ENCODE data around the gene PPP6R2.
A peak's percentile ranks its signal among the peaks of the same experiment; 100 is the strongest.

PPP6R2 gene, protein sequence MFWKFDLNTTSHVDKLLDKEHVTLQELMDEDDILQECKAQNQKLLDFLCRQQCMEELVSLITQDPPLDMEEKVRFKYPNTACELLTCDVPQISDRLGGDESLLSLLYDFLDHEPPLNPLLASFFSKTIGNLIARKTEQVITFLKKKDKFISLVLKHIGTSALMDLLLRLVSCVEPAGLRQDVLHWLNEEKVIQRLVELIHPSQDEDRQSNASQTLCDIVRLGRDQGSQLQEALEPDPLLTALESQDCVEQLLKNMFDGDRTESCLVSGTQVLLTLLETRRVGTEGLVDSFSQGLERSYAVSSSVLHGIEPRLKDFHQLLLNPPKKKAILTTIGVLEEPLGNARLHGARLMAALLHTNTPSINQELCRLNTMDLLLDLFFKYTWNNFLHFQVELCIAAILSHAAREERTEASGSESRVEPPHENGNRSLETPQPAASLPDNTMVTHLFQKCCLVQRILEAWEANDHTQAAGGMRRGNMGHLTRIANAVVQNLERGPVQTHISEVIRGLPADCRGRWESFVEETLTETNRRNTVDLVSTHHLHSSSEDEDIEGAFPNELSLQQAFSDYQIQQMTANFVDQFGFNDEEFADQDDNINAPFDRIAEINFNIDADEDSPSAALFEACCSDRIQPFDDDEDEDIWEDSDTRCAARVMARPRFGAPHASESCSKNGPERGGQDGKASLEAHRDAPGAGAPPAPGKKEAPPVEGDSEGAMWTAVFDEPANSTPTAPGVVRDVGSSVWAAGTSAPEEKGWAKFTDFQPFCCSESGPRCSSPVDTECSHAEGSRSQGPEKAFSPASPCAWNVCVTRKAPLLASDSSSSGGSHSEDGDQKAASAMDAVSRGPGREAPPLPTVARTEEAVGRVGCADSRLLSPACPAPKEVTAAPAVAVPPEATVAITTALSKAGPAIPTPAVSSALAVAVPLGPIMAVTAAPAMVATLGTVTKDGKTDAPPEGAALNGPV

DNA sequence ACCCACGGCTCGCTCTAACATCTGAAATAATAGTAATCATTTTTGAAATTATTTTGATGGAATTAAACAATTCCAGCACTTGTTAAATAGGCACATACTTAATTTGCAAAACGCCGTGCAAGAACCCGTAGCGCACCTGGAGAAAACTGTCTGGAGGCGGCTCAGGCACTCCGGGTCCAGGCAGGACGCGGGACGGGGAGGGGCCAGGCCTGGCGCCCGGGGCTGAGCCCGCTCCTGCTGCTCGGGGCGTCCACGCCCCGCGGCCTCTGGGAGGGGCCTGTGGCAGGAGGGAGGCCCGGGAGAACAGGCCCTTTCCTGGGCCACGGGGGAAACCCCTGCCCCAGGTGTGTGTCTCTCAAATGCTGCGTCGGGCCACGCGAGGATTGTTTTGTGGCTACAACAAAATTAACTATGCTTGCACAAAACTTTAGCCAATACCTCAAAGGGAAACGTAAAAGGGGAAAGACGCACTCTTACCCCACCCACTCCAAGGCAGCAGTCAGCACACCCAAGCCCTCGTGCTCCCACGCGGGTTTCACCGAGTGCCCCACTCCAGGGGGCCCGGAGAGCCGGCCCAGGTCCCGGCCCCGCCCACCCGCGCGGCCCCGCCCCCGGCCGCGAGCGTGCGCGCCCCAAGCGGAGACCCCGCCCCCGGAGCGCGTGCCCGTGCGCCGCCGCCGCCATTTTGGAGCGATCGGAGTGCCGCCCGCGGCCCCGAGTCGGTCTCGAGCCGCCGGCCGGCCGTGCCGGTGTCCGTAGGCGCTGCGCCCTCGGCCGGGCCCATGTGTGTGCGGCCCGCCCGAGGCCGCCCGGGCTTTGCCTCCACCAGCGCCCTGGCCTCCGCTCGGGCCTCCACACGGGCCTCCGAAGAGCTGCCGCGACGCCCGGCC, at the start of gene PPP6R2:
Gene PPP6R2 (plus strand): TSS at position 677 of the 890 bp plus-strand sequence. CDS start 50,582 bp downstream, outside the sequence.
- DNase-seq, result peak; percentile 45 to 72

DNA sequence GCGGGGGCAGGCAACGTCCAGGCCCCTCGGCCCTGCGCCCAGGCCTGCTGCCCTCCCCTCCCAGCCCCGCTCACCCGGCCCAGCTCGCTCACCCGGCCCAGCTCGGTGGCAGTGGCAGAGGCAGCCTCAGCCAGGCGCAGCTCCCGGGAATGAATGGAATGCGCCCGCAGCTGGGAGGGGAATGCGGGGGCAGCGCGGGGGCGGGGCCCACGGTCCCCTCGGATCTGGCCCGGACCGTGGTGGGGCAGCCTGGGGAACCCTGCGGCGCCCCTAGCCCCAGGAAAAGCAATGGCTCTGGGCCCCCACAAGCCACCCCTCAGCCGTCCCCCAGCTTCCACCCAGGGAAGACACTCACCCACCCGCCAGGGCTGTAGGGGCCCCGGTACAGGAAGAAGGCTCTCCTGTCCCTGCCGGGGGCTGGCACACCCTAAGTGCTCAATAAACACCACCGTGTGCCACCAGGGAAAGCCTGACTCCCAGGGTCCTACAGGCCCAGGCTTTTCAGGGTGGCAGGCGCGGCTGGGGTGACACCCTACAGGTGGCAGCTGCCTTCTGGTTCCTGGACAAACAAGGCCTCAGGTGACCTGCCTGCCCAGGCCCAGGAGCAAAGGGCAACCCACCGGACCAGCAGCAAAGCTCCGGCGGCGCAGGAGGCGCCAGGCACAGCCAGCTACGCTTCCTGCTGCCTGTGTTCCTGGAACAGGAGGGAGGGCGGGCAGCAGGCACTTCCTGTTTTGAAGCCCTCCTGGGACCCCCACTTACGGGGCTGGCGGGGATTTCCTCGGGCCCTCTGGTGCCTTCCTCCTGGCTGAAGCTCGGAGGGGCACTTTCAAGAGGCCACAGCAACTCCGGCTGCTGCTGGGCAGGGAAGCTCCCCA, 49.4 kb upstream of the PPP6R2 start:
- no peak for DNase-seq

DNA sequence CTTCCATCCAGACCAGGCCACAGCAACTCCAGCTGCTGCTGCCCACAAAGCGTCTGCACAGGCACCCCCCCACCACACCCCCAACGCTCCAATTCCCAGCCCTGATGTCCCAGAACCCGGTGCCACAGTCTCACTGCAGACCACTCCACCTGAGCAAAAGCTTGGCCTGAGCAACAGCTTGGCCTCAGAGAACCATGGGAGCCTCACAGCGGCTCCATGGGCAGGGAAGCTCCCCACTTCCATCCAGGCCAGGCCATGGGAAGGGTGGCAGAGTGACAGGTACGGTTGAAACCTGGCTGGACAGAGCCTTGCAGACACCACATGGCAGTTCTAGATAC, 48.8 kb upstream of the PPP6R2 start:
- no peak for DNase-seq

DNA sequence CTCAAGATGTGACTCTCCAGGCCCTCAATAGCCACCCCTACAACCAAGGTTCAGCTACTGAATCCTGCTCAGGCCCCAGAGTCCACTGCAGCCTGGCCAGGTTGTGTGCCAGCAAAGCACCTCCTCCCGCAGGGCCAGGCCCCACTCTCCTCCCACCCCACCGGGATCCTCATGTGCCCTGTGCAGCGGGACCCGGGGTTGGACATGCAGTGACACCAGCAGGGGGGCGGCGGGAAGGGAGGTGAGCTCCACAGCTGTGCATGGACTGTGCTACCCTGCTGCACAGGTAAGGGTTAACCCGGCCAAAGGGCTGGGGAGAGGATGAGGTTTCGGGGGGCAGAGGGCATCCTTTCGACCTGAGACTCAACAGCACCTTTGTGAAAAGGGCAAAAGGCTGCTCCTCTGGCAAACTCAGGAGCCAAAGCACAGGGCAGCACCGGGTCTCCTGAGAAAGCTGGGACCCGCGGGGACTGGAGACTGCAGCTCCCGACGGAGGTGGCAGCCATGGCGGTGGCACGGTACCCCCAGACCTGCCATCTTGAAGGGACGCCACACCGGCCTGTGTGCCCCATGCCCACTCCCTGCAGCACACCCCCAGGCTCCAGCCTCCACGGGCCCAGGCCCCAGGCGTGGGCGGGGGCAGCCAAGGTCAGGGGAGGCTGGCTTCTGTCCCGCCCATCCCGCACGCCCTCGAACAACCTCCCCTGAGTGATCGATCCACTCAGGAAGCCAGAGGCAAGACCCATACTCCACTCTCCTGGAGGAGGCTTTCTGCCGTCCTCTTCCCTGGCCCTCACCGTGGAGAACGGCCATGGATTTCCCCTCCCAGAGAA, 46.3 kb upstream of the PPP6R2 start:
- no peak for DNase-seq

DNA sequence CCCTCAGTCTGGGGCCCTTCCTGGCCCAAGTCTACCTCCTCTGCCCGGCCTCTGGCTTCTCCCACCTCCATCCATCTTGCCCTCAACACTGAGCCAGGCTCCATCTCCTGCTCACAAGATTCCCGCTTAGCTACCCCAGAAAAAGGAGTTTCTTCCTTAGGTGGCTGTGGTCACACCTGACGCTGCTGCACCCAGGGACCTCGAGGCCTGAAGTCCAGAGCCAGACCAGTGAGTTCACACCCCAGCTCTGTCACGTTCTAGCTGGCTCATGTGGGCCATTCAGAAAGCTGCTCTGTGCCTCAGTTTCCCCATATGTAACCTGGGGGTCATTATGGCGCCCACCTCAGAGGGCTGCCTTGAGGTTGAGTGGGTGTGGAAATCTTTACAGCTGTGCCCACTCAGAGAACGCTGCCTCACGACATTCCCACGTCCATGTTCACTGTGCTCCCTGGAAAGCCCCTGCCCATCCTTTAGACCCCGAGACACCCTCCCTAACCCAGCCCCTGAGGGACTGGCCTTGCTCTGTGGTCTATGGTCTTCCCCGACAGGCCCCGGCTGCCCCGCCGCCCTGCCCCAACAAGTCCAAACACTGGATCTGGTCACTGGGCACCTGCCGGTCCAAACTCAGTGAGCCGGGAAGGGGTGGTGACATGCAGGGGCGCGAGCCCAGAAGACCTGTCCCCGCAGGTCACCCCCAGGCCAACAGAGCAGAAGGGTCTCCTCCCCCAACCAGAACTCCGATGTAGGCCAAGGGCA, 45.4 kb upstream of the PPP6R2 start:
- DNase-seq, result no peak

DNA sequence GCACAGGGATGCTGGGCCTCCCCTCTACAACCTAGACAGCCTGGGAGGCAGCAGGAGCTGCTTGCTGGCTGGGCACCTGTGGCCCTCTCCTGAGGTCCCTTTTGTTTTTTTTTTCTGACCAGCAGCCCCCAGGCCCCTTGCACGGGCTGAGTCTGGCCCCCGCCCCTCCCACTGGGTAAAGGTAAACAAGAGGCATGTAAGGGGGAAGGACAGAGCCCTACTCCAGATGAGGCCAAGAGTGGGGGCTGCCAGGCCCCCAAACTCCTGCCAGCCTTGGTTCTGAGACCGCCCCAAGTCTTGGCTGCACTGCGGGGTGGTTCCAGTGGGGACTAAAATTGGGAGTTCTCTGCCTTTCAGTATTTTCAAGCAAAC, 44.9 kb upstream of the PPP6R2 start:
- no peak for DNase-seq

DNA sequence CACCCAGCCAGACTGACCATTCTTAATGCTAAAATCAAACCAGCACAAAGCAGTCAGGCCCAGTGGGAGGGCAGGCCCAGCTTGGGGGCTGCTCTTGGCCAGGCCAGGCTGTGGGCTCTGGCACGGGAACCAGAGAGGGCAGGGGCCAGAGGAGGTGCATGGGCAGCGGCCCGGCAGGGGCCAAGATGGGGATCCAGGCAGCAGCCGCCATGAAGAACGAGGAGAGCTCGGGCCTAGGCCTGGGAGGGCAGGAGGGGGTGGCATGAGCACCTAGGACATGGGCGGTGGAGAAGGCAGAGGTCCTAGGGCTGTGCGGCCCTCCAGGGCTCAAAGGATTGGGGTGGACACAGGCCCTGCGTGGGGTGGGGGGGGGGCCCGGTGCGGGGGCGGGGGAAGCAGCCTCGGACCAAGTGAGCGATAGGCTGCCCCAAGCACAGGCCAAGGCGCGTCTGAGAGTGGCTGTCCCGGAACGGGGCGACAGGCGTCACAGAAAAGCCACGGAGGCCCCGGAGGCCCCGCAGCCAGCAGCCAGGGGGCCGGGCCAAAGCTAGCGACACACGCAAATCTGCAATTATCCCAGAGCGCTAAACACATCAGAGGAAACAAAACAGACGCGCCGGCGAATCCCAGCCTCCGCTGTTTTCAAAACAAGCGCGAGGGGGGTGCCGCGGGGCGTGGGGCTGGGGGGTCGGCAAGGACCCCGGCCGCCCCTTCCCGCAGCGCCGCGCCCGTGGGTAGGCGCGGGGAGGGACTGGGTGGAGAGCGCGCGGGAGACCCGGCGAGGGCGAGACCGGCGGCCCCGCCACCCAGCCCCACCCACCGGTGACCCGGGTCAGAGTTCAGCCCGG, 44.0 kb upstream of the PPP6R2 start:
- no peak for DNase-seq

DNA sequence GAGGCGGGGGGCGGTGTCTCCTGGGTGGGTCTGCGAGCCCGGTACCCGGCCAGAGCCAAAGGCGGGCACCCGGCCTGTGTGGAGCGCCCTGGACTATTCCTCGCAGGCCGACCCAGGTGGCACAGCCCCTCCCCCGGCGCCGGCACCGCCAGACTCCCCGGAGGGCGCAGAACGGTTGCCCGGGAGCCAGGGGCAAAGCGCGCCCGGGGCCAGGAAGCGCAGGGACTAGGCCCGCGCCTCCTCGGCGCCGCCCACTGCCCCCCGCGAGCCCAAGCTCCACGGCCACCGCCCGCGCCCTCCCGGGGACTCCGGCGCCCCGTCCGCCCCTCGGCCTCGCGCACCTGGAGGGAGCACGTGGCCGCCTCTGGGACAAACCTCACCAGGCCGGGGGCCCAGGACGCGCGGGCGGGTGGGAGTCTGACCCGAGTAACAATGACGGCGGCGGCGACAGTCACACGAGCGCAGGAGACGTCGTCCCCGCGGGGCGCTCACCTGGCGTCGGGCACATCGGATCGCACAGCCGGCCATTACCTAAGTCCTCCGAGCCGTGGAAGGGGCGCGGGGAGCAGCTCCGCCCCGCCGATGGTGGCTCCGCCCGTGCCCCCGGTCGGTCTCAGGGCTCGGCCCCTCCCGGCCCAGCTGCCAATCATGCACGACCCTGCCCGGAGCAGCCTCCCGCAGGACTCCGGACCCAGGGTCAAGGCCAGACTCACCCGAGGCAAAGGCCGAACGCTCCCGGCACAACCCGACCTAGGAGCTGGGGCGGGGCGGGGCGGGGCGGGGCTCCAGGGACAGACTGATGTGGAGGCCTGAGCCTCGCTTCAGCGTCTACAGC, 43.1 kb upstream of the PPP6R2 start:
- no peak for DNase-seq

DNA sequence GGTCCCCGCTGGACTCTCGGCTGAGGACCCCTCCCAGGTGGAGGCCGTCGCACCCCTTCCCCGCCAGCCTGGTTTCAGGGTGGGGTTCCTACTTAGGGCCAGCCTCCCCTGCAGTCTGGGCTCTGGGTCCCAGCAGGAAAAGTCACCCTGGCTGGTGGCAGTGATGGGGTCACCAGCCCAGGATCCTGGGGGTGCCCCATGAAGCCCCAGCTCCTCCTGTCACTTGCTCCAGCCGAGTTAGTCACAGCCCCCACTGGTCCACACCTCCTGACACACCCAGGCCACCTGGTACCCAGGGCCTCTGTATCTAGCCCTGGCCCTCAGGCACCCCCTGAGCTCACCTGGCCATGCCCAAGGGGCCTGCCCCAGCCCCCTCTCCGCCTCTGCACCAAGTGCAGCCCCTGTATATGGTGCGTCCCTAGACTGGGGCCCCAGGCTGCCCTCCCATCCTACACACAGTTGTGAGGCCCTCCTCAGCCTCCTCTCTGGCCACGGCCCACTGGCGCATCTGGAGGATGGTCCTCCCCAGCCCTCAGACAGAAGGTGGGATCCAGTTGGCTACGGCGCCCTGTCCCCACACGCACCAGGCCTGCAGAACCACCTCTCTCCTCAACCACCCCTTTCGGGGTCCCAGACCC, 42.4 kb upstream of the PPP6R2 start:
- DNase-seq, result no peak

DNA sequence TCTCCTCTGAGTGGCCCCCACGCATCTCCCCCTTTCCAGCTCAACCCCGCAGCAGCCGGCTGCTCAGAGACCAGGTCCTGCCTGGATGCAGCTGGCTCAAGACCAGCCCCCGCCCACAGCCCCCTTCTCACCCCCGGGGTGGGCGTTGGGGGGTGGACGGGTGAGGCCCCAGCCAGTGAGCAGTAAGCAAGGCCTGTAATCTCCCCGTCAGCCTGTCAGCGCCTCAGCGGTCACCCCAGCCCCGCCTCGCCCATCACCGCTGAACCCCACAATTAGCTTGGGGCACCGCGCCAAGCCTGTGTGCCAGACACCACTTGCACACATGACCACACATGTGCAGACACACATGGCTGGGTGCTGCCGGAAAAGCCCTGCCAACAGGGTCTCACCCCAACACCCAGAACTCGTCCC, 41.5 kb upstream of the PPP6R2 start:
- DNase-seq, result no peak

DNA sequence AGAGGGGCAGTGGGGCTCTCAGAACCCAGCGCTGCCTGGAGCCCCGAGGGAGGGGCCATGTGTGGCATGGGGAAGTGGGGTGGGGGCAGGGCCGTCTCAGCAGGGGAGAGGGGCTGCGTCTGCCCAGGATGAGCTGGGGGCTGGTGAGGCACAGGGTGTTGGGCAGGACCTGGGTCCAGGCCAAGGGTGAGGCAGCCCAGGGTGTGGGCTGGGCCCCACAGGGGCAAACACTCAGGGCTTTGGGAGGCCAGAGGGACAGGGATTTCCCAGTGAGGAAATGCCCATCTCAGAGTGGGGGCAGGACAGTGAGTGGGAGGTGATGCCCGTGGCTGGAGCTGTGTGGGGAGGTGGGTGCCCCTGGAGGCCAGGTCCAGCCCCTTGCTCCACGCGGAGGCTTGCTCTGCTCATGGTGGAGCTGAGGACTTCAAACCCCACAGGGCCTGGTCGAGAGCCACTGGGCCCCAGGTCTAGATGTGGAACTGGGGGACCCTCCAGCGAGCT, 41.0 kb upstream of the PPP6R2 start:
- DNase-seq, result no peak

DNA sequence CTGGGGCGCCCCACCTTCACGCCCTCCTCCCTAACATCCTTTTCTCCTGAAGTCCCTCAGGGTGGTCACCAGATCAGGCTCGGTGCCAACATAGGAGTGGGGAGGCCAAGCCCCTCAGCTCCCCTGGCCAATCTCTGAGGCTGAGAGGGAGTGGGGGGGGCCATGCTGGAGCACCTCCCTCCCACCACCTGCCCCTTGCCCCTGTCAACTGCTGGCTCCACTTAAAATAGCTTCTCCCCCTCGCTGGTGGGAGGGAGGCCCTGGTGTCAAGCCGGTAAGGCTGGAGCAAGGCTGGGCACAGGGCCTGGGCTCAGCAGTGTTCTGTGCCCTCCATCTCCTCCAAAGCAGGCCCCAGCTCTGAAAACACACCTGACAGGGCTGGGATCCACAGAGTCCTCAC, 40.6 kb upstream of the PPP6R2 start:
- no peak for DNase-seq

DNA sequence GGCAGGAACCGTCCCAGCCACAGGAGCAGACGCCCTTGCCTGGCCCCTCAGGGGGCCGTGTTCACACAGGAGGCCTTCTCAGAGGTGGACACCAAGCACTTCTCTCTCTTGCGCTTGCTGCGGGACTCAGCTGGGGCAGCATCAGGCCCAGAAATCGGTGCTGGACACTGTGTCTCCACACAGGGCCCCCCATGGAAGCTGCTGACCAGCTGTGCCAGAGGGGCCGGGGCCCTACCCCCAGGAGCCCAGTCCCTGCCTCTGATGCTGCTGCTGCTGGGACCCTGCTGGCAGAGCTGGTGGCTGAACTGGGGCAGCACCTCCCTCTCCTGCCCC, 39.6 kb upstream of the PPP6R2 start:
- no peak for DNase-seq

DNA sequence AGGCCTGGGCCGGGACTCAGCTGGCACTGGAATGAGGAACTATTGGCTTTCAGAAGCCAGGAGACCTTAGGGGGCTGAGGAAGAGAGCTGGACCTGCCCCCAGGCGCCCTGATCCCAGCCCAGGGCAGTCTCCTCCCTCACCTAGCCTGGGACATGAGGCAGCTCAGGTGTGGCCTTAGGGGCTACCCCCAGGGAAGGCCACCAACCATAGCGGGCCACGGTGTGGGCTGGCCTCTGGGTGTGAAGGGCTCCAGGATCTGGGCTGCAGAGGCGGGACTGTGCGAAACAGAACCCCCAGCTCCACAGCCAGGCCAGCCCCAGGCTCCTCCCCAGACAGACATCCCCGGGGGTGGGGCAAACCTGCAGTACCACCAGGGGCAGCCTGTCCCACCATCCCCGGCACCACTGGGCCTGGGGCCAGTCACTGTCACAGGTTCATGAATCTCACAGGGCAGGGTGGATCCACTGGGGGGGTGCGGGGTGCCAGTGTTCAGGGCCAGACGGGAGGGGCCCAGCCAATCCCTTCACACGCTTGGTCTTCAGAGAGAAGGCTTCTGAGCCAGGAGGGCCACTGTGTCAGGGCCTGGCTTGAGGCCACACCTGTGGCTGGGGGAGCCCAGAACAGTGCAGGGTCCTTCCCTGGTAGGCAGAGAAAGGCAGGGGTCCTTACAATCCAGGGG, 39.1 kb upstream of the PPP6R2 start:
- no peak for DNase-seq

DNA sequence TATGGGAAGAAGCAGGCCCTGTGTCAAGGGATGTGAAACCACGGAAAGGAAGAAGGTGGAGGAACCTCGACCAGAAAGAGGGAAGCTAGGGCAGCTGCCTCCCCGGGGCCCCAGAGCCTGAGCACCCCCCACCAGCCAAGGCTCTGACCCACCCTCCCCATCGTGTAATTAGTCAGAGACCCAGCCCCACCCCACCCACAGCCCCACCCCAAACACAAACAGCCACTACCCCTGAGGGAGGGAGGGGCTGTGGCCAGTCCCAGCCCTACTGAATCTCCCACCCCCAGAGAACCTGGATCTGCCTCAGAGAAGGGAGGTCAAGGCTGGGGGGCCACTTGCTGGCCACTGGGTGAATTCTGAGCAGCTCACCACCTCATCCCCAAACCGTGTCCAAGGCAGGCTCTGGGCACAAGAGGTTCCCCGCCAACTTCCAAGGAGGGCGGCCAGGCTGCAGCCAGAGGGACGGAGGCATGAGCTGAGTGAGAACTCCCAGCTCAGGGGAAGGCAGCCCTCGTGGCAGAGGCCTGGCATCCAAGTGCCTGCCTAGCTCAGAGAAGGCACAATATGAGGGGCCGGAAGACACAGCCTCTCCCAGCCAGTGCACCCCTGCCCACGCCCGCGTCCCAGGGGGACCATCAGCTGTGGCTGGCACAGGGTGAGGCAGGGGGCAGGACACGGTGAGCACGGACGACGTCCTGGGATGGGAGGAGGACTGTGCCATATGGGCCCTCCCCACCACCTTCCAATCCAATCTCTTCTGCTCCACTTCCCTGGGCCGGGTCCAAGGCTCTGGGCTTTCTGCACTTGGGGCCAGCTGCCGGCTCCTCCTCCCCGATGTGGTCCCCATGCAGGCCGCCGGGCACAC, 38.4 kb upstream of the PPP6R2 start:
- DNase-seq, result peak; percentile 27 to 40

DNA sequence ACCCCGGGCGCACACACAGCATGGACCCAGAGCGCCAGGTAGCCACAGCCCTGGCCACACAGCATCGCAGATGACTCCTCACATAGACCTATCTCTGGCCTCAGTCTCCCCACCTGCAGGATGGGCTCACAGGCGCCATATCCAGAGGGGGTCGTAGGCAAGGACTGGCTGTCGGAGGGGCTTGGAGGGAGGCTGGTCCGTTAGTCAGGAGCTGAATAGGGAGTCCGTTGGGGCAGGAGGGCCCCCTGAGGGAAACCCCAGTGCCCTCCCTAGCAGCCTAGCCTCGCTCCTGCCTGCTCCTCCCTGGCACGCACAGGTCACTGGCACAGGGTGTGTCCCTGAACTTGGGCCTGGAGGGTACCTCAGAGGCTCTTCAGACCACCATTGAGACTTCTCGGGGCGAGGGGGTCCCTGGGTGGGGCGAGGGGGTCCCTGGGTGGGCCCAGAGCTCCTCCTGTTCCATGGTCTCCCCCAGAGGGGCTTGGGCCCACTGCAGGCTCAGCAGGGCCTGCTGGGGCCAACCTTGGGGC, 37.7 kb upstream of the PPP6R2 start:
- no peak for DNase-seq
